GM18517 (cell line): Measurements from ENCODE around the gene DNAJB12.
A peak's percentile ranks its signal among the peaks of the same experiment; 100 is the strongest.
"Not testable (repeated sequence)": the region's sequence is repeated elsewhere in the genome, so short reads cannot be mapped to it uniquely, and the experiment has no call there.

Experiments used
- ATAC-seq: cut with Tn5 transposase; IDR thresholded peaks from one replicate; pipeline ENCODE4 v1.9.1; 2021; ENCODE audit warnings: mild to moderate bottlenecking, moderate library complexity; ENCODE audit not compliant: unreplicated experiment

DNAJB12 gene

DNA sequence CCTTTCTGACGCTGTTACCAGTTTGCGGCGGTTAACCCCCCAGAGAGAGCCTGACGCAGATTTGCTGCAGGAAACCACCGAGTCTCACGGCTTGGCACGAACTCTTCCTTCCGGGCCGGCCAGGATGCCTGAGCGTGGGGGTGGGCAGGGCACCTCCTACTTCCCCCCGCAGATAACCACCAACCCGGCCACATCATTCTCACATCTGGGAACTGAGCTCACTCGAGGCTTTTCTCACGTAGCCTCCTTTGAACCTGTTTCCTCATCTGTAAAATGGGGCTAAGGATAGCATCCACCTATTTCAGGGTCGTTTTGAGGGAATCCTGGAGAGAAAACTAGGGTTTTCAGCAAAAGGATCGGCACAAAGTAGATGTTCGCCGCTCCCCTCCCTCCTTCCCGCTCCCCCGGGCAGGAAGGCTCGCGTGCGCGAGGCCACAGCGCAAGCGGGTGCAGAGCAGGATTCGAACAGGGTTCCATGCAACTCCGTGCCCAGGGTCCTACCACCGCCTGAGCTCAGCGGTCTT is 57.4 kb downstream of the DNAJB12 start:
- peak; percentile 68 for ATAC-seq

DNA sequence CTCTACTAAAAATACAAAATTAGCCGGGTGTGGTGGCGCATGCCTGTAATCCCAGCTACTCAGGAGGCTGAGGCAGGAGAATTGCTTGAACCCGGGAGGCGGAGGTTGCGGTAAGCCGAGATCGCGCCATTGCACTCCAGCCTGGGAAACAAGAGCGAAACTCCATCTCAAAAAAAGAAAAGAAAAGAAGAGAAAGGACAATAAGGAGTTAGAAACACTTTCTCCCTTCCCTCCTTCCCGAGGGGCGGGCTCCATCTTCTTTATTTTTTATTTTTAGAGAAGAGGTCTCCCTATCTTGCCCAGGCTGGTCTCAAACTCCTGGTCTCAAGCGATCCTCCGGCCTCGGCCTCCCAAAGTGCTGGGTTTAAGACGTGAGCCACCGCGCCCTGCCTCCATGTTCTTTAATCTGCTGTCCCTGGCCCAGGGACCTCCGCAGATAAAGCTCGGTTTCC is 57.9 kb downstream of the DNAJB12 start:
- not testable (repeated sequence) for ATAC-seq

DNA sequence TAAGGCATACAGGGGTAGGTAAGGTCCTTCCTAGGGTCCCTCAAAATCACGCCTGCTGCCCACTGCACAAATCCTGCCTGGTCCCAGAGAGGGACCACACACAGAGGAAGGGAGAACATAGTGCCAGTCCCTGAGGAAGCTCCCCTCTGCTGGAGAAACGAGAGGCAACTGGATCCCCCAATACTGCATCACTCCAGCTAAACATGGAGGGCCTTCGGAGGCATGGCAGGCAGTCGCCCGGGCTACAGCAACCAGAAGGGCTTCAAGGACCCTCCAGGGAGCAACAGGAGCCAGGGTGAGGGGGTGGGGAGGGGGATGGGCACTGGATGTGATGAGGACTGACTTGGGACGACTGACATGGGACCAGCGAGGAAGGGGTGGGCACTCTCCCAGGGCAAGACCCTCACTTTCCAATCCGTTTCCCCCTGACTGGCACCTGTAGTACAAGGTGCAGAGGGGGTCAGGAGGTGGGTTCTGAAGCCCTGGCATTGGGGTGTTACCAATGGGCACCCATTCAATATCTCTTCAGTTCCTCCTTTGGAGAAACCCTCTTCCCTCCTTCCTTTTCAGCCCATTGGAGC is 59.3 kb downstream of the DNAJB12 start:
- ATAC-seq, result no peak

DNA sequence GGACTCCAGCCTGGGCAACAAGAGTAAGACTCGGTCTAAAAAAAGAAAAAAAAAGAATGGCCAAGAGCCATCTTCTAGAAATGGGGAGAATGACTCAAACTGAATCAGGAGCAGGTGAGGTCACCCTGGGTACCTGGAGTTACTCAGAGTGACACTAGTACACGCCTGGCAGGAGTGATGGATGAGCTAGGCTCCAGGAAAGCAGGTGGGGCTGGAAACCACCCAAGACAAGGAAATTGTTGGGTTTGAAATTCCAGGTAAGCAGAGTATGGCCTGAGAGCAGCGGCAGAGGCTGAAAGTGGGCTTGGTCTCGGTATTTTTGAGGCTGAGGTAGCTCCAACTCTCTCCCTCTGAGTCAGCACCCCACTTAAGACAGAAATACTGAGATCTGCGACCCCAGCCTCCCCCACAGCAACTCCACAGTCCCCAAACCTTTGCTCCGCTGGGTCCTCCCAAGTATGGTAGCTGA is 62.5 kb downstream of the DNAJB12 start:
- no peak for ATAC-seq

DNA sequence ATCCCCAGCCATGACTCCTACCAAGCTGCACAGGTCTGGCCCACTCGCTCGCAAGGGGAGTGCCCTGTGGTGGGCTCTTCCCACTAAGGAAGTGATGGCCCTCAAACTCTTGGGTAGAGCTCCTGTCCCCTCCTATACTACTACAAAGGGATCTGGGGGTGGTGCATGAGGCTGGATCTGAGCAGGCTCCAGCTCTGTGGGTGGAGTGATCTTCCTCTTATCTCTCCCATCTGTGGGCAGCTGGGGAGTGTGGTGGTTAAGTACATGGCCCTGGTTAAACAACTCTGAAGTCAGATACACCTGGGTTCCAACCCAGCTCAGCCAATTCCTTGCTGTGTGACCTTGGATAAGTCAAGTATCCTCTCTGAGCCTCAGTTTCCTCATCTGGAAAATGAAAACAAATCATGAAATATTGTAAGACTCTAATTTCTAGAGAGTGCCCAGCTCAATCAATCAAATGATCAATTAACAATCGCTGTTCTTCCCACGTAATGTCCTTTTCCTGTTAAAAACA is 63.6 kb downstream of the DNAJB12 start:
- ATAC-seq, result no peak

DNA sequence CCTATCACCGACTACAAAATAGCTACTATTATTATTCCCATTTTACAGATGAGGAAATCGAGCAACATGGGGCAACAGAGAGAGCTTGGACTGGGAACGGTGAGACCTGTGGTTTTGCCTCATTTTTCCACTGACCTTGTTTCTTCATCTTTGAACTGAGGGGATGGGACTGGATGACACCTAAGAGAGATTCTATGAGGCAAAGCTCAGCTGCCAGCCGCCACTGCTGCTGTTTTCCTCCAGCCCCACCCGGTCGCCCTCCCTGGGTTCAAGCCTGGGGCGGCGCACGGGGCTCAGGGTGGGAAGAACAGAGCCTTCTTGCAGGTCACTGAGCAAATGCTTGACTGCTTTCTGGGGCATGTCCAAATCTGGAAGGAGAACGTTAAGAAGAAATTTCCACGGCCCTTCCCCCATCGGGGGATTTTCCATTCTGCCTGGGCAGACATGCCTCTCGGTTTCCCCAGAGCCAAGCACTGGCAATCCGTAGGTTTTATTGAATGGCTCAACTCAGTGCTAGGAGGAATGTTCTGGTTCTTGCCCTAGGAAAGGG is 68.7 kb downstream of the DNAJB12 start:
- ATAC-seq, result no peak

DNA sequence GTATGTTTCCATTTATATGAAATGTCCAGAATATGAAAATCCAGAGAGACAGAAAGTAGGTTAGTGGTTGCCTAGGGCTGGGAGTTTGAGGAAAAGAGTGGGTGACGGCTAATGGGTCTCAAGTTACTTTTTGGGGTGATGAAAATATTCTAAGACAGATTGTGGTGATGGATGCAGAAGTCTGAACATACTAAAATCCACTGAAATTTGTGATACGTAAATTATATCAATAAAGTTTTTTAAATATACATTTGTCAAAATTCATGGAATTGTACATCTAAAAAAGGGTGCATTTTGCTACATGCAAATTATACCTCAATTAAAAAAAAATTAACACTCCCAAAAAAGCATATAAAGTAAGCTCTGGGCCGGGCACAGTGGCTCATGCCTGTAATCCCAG is 71.6 kb downstream of the DNAJB12 start:
- ATAC-seq, result no peak
